Type B pancreatic cell (in vitro differentiated cells): Measurements from ENCODE around the gene COL4A4. TPM values are rescaled to one million over a fixed set of nuclear protein-coding genes. Genes with fewer than 3 reads are reported as not detected.

Experiments
- DNase-seq: peaks from one replicate; pipeline ENCODE4 v3.0.0; 2021; ENCODE audit warnings: mixed read lengths; ENCODE audit not compliant: unreplicated experiment; ENCODE audit errors: extremely low spot score
- H3K27ac Mint-ChIP-seq: 2 replicates; pipeline ENCODE4 v1.8.0; 2021; ENCODE audit warnings: mild to moderate bottlenecking, mixed read lengths
- H3K27me3 Mint-ChIP-seq: 2 replicates; pipeline ENCODE4 v1.8.0; 2021; ENCODE audit warnings: mixed read lengths
- H3K36me3 Mint-ChIP-seq: 2 replicates; pipeline ENCODE4 v1.8.0; 2021; ENCODE audit warnings: mixed read lengths
- H3K4me1 Mint-ChIP-seq: one replicate; pipeline ENCODE4 v1.8.0; 2021; ENCODE audit warnings: mixed read lengths; ENCODE audit not compliant: unreplicated experiment
- H3K4me3 Mint-ChIP-seq: 2 replicates; pipeline ENCODE4 v1.8.0; 2021; ENCODE audit warnings: mild to moderate bottlenecking, mixed read lengths
- H3K9me3 Mint-ChIP-seq: 2 replicates; pipeline ENCODE4 v1.8.0; 2021; ENCODE audit warnings: mixed read lengths
- total RNA-seq: library from RNA; stranded (reverse); gene quantifications from 2 replicates; pipeline ENCODE4 v1.2.1, GENCODE V29; 2021; ENCODE audit warnings: low replicate concordance
- TF ChIP-seq, protein P1 (sequence below): fragments of 200-600 bp; sonication (generic); conservative IDR thresholded peaks from 2 replicates; pipeline ENCODE4 v1.5.0; 2021; ENCODE audit warnings: antibody characterized with exemption, mild to moderate bottlenecking

Gene COL4A4
- total RNA-seq, 1 donor from 2014 or later, result 1.1 TPM

DNA sequence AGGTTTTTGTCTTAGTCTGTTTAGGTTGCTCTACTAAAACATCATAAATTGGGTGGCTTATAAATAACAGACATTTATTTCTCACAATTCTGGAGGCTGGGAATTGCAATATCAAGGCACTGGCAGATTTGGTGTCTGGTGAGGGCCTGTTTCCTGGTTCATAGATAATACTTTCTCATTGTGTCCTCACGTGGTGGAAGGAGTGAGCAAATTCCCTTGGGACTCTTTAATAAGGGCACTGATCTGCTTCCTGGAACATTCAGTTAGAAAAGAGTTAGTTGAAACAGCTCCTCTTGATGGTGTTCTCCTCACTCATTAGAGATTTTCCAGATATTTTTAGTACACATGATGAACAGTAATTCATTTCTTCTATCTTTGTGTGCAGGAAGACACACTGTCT, 22.7 kb upstream of the COL4A4 start:
- TF ChIP-seq, protein P1, sequence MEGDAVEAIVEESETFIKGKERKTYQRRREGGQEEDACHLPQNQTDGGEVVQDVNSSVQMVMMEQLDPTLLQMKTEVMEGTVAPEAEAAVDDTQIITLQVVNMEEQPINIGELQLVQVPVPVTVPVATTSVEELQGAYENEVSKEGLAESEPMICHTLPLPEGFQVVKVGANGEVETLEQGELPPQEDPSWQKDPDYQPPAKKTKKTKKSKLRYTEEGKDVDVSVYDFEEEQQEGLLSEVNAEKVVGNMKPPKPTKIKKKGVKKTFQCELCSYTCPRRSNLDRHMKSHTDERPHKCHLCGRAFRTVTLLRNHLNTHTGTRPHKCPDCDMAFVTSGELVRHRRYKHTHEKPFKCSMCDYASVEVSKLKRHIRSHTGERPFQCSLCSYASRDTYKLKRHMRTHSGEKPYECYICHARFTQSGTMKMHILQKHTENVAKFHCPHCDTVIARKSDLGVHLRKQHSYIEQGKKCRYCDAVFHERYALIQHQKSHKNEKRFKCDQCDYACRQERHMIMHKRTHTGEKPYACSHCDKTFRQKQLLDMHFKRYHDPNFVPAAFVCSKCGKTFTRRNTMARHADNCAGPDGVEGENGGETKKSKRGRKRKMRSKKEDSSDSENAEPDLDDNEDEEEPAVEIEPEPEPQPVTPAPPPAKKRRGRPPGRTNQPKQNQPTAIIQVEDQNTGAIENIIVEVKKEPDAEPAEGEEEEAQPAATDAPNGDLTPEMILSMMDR, result no peak
- Mint-ChIP-seq H3K4me3 (no peak overlapping the region), H3K4me1 (peaks cover 3% of the 10 kb centered on the region), H3K27ac (no peak overlapping the region), H3K36me3 (no peaks in the 10 kb centered on the region), H3K27me3 (peaks cover 9% of the 10 kb centered on the region), H3K9me3 (no peaks in the 10 kb centered on the region)
- DNase-seq, result no peak

DNA sequence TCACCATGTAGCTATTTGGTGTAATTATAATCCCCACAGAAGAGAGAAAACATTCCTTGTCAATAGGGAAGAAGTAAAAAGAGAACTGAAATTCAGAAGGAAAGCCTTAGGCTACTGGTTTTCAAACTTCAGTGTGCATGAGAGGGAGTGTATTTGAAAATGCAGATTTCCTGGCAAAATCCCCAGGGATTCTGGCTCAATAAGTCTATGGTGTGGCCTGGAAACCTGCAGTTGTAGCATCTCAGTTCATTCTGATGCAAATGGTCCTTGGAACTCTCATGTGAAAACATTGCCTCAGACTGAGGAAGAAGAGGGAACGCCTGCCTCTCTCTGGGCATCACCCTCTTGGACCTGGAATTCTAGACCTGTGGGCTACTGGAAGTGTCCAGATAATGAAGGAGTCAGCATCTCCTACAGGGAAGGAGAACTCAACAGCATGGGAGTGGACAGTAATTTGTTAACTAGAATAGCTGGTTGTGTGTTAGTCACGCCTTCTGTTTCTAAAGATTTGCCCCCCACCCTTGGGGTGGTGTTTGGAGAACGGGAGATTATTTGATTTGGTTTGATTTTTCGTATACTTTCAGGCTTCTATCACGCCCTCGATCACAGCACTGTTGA, 21.7 kb upstream of the COL4A4 start:
- no peak overlapping the region for H3K27ac Mint-ChIP-seq
- TF ChIP-seq, protein P1, result no peak
- H3K4me1 Mint-ChIP-seq, result no peaks in the 10 kb centered on the region
- no peak for DNase-seq
- H3K36me3 Mint-ChIP-seq, result no peaks in the 10 kb centered on the region
- H3K9me3 Mint-ChIP-seq, result no peaks in the 10 kb centered on the region
- no peak overlapping the region for H3K4me3 Mint-ChIP-seq
- peaks cover 9% of the 10 kb centered on the region for H3K27me3 Mint-ChIP-seq

DNA sequence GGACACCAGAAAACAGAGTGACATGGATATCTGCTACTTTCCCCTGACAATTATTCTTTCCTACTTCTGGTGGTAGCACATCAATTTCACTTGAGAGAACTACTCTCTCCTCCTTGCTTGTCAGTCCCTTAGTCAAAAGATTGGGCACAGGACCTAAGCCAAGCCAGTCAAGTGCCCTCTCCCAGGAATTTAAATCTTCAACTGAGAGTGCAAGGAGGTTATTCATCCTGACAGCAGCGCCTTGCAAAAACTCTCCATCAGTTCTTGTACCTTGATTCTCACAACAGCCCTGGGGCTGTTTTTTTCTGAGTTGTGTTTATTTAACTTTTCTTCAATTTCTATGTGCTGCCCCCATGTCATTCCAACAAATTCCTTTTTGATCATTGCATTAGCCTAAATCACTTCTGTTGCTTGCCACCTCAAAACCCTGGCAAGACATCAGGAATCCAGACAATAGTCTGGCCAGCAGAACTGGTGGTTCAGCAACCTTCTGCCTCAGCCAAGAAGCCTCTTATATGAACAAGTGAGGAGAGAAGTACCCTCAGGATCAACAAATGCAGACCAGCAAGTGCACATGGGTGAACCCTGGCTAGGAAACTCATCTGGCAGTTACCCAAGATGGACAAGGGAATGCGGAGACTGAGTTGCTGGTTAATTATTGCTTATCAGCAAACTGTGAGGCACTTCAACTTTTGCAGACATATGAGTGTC, 19.8 kb upstream of the COL4A4 start:
- no peak for DNase-seq
- Mint-ChIP-seq H3K9me3 (no peaks in the 10 kb centered on the region), H3K36me3 (no peaks in the 10 kb centered on the region), H3K4me1 (no peaks in the 10 kb centered on the region), H3K27ac (no peak overlapping the region), H3K4me3 (no peak overlapping the region), H3K27me3 (peaks cover 4% of the 10 kb centered on the region)
- TF ChIP-seq, protein P1, result no peak

DNA sequence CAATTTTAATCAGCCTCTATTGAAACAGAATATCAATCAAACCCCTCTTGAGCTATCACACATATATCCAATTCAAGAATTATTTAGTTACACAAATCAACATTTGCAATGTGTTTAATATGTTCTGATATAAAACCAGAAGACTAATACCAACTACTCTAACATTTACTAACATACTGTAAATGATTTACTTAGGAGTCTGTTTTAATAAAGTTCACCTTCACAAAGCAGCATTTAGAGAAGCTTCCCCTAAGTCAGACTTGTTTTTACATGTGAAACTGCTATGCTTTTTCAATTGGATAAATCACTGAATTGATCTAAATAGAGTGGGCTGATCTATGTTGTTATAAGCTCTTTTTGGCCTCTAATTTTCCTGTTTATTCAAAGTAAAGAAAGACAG, 18.8 kb upstream of the COL4A4 start:
- Mint-ChIP-seq H3K36me3 (no peaks in the 10 kb centered on the region), H3K27ac (no peak overlapping the region), H3K4me3 (no peak overlapping the region), H3K4me1 (no peaks in the 10 kb centered on the region), H3K9me3 (no peaks in the 10 kb centered on the region), H3K27me3 (peaks cover 3% of the 10 kb centered on the region)
- TF ChIP-seq, protein P1, result no peak
- DNase-seq, result no peak

DNA sequence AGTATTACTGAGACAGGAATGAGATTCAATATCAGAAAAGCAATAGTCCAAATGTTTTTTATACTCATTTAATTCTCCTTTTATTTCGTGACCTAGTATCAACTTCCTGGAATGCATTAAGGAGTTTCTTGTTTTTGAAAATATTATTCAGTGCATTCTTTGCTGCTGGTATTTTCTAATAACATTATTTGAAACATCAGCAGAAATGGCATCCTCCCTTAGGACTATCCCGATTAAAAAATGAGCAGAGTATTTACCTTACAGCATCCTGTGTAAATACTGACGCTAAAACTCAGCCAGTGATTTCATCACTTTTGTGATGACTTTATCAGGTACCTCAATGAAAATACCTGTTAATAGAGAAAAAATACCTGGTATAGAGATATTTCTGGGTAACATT, 16.8 kb upstream of the COL4A4 start:
- DNase-seq, result no peak
- Mint-ChIP-seq H3K9me3 (no peaks in the 10 kb centered on the region), H3K36me3 (no peaks in the 10 kb centered on the region), H3K4me1 (no peaks in the 10 kb centered on the region), H3K27ac (no peak overlapping the region), H3K27me3 (peaks cover 3% of the 10 kb centered on the region), H3K4me3 (no peak overlapping the region)
- TF ChIP-seq, protein P1, result no peak
